Heart right ventricle (tissue), 16 donors: ENCODE data around the gene PAK3. TPM values are rescaled to one million over a fixed set of nuclear protein-coding genes. Genes with fewer than 3 reads are reported as not detected.
A peak's percentile ranks its signal among the peaks of the same experiment; 100 is the strongest.

Experiments
- ATAC-seq, 8 donors: fragments of 200-7000 bp; cut with Tn5 transposase; one replicate each; pipeline ENCODE4 v1.9.1; 2020; ENCODE audit warnings: mild to moderate bottlenecking in 8 of 8, moderate library complexity in 8 of 8, moderate number of reproducible peaks in 1 of 8
- DNase-seq, 2 donors: peaks; one replicate each; pipeline ENCODE4 v3.0.0-alpha.2; 2020
- H3K27ac ChIP-seq, 10 donors: fragments of 200-600 bp; sonication (generic) in 2 of 10; one replicate each; pipeline versions ENCODE4 v1.5.0 to v1.8.0; 2020 to 2022; ENCODE audit warnings: mild to moderate bottlenecking in 3 of 10
- H3K27me3 ChIP-seq, 7 donors: fragments of 200-600 bp; one replicate each; pipeline ENCODE4 v1.8.0; 2021 to 2022; ENCODE audit warnings: mild to moderate bottlenecking in 2 of 7
- H3K36me3 ChIP-seq, 9 donors: fragments of 200-600 bp; sonication (generic) in 1 of 9; one replicate each; pipeline versions ENCODE4 v1.5.0 to v1.8.0; 2020 to 2022; ENCODE audit warnings: mild to moderate bottlenecking in 2 of 9
- H3K4me1 ChIP-seq, 9 donors: fragments of 200-600 bp; sonication (generic) in 1 of 9; one replicate each; pipeline versions ENCODE4 v1.5.0 to v1.8.0; 2020 to 2022; ENCODE audit warnings: mild to moderate bottlenecking in 4 of 9
- H3K4me3 ChIP-seq, 10 donors: fragments of 200-600 bp; sonication (generic) in 2 of 10; one replicate each; pipeline versions ENCODE4 v1.5.0 to v1.8.0; 2020 to 2022; ENCODE audit warnings: mild to moderate bottlenecking in 7 of 10, moderate library complexity in 2 of 10
- H3K9me3 ChIP-seq, 11 donors: fragments of 200-600 bp in 10 of 11; sonication (generic) in 2 of 11; one replicate each; pipeline versions ENCODE4 v1.5.0 to v1.8.0; 2013 to 2022; ENCODE audit warnings: mild to moderate bottlenecking in 2 of 11, control low read depth in 1 of 11, moderate library complexity in 1 of 11
- WGBS, 2 donors: extraction: QIAGEN DNeasy Blood & Tissue Kit; methylation state at CpG; one replicate each; pipeline ENCODE4 v1.1.7; 2013; ENCODE audit warnings: inconsistent platforms in 1 of 2; 5-methylcytosine and 5-hydroxymethylcytosine counted together
- intact Hi-C, 10 donors: fragments of 100-400 bp; cut with DNase I; formaldehyde crosslinking; loops; one replicate each; pipeline versions ENCODE4 v1.11.1 to v1.14.2; 2022
- polyA plus RNA-seq, 2 donors: library from polyadenylated mRNA; stranded (reverse); fragments of 200-250 nt; gene quantifications; one replicate each; pipeline ENCODE4 v1.2.3, GENCODE V29; 2013
- total RNA-seq, 10 donors: library from RNA; stranded (reverse); fragmentation: NEBNext Ultra II Directional in 3 of 10; extraction: Animal tissue kit (Norgen Biotek cat#: 25700) in 3 of 10; gene quantifications; one replicate each; pipeline versions ENCODE4 v1.2.1 to v1.2.4, GENCODE V29; 2021 to 2023
- TF ChIP-seq, protein P1 (sequence below), 9 donors: fragments of 200-600 bp; sonication (generic) in 2 of 9; IDR thresholded peaks; one replicate each; pipeline versions ENCODE4 v1.5.0 to v1.8.0; 2021 to 2022; ENCODE audit warnings: antibody characterized with exemption in 9 of 9, mild to moderate bottlenecking in 5 of 9, moderate library complexity in 1 of 9
- donor health status: Arrhythmogenic right ventricular cardiomyopathy.
- donor health status: ischemic (EF 13 %, LVEDD 7.1; RV severe dilation, severe dysfunction).
- donor health status: healthy with polysubstance abuse.
- donor health status: DM: no; HTN: yes; CAD: no.
- donor health status: DM: no; HTN: no; CAD: no.
- donor health status: ischemic (EF 25% LVEDD 6.9; RV normal size, moderate dysfunction).
- donor health status: ischemic (EF 25% LVEDD 5.7; RV mildly dilated, moderate dysfunction).
- donor health status: healthy.
- donor health status: DM: yes; HTN: yes; CAD: no.
- donor health status: Ischemic cardiomyopathy.
- donor health status: ischemic (EF 35%, LVEDD 5.7; RV mildly dilated, moderate dysfunction).
- donor health status: nonischemic (EF 11% LVEDD 7.7; RV severe dilation, severe dysfunction).
- donor health status: DM: yes; HTN: yes; CAD: no.
- donor health status: PGD.
- donor health status: ischemic (EF 29% LVEDD 5.4; RV normal size, mild dysfunction).
- donor health status: nonischemic (EF 23%, LVEDD 6.1; RV moderate dilation, normal function).

Gene PAK3
- total and polyA plus RNA-seq, 12 donors = under 0.01 to 1.4 (median 0.41) TPM

DNA sequence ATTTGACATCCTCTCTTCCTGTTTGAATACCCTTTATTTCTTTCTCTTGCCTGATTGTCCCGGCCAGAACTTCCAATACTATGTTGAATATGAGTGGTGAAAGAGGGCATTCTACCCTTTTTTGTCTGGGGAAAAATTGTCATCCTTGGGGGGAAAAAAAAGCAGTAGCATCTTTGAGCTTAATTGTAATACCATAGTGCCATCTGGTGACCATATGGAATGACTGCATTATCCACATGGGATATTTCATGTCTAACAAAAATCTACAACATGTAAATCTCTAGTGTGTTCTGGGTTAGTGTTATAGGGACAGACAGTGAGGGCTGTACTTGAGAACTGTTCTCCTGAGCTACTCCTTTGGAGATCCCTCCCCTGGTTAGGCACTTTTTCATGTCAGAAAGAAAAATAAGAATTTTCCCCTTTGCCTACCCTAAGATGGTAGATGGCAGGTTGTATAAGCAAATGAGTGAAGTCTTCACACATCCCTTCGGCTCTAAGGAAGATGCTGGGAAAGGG lies 148.3 kb downstream of the PAK3 start:
- Histone ChIP-seq H3K9me3 (no peaks in the 10 kb centered on the region), H3K27ac (no peak overlapping the region), H3K4me1 (no peaks in the 10 kb centered on the region), H3K4me3 (no peak overlapping the region), H3K27me3 (peaks cover 0 to 66% (median 0%) of the 10 kb centered on the region in 7 donors), H3K36me3 (no peaks in the 10 kb centered on the region)
- ATAC-seq (no peak), DNase-seq (no peak)
- 37% methylated on average over 2 of the region's 2 CpGs for WGBS, 2 donors
- TF ChIP-seq, protein P1, sequence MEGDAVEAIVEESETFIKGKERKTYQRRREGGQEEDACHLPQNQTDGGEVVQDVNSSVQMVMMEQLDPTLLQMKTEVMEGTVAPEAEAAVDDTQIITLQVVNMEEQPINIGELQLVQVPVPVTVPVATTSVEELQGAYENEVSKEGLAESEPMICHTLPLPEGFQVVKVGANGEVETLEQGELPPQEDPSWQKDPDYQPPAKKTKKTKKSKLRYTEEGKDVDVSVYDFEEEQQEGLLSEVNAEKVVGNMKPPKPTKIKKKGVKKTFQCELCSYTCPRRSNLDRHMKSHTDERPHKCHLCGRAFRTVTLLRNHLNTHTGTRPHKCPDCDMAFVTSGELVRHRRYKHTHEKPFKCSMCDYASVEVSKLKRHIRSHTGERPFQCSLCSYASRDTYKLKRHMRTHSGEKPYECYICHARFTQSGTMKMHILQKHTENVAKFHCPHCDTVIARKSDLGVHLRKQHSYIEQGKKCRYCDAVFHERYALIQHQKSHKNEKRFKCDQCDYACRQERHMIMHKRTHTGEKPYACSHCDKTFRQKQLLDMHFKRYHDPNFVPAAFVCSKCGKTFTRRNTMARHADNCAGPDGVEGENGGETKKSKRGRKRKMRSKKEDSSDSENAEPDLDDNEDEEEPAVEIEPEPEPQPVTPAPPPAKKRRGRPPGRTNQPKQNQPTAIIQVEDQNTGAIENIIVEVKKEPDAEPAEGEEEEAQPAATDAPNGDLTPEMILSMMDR (IDR thresholded peaks at IDR 0.05) = peak in 7 of 9 donors; percentile 31 to 54 (median 38)
- intact Hi-C loops = loop anchor here in 3 of 10 donors (5.0 to 10.0 kb wide), 2 partner anchors 392 to 789 kb away; no protein-coding TSS in a partner anchor

DNA sequence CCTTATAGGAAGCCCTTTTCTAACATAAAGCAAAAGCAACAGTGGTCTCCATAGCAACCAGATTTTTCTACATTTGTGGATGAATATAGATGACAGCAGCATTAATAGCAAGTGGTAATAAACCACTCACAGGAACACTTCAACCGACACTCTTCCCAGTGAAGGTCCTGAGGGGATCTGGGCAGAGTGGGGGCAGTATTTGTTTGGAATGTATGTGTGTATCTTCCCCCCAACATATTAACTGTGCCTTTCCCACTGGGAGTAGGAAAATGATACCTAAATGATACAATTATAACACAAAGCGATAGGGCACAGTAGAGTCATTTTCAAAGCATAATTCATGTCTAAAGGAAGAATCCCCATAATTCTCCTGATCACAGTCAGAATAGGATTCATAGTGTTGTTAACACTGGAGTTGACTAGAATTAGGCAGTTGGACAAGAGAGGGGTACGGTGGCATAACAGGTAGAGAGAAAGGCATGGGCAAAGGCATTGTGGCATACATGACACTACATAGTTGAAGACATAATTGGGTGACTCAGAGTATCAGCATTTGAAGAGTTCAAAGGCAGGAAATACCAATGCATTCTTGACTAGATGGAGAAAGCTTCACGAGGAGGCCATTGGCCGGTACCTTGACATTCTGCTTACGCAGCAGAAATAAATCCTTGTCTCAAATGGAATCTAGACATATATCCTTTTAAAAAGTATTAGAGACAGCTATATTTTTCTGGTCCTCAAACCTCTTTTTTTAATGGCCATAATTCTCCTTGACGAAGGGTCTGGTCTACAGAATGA lies 159.1 kb downstream of the PAK3 start:
- DNase-seq (no peak), ATAC-seq (no peak)
- TF ChIP-seq, protein P1 (IDR thresholded peaks at IDR 0.05) = no peak
- WGBS, 2 donors = 76 to 77% methylated on average over 7 of the region's 7 CpGs
- peaks cover 0 to 68% (median 0%) of the 10 kb centered on the region in 7 donors for H3K27me3 ChIP-seq
- H3K9me3 ChIP-seq = no peaks in the 10 kb centered on the region
- intact Hi-C loops = loop anchor here in 1 of 10 donors (10.0 kb wide), 1 partner anchor 800 kb away; no protein-coding TSS in a partner anchor
- no peaks in the 10 kb centered on the region for H3K4me1 ChIP-seq
- no peak overlapping the region for H3K27ac ChIP-seq
- no peaks in the 10 kb centered on the region for H3K36me3 ChIP-seq
- H3K4me3 ChIP-seq = no peak overlapping the region

DNA sequence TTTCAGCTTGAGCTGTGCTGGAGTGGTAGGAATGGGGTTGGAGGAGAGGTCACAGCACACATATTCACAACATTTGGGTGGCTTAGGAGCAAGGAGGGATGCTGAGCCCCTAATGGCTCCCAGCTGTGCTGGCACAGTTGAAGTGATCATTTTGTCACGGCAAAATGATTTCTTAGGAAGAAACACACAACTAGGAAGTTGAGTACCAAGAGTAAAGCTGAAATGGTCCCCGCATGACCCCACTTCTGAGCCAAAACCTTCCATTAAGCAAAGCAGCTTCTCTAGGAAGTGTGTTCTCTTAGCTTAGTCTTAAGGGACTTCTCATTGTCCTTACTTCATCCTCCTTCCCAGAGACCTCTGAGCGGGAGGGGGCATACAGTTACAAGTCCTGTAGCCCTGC lies 161.7 kb downstream of the PAK3 start:
- peak in 1 of 2 donors; percentile 4 for DNase-seq
- Histone ChIP-seq H3K27ac (no peak overlapping the region), H3K36me3 (no peaks in the 10 kb centered on the region), H3K27me3 (peaks cover 0 to 49% (median 0%) of the 10 kb centered on the region in 7 donors), H3K9me3 (no peaks in the 10 kb centered on the region), H3K4me3 (no peak overlapping the region), H3K4me1 (no peaks in the 10 kb centered on the region)
- WGBS, 2 donors = 65 to 75% methylated on average over 3 of the region's 3 CpGs
- intact Hi-C loops = loop anchor here in 1 of 10 donors (10.0 kb wide), 1 partner anchor 803 kb away; no protein-coding TSS in a partner anchor
- peak in 1 of 8 donors; percentile 49 for ATAC-seq
- TF ChIP-seq, protein P1 (IDR thresholded peaks at IDR 0.05) = no peak

DNA sequence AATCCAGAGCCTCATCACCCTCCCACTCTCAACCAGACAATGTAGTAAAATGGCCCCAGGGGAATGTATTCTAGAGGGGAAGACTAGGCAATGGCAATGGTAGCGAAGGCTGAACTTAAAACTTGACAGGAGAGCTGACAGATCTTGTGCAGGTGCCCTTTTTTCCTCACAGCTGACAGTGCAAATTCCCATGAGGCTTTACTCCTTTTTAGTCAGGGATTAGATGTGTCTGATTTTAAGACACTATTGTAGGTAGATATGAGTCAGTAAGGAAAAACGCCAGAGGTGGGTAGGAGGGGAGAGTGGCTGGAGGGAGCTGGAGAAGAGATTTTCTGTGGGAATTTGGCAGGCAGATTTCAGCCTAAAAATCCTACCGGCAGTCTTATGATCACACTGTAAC lies 163.6 kb downstream of the PAK3 start:
- H3K27me3 ChIP-seq = peaks cover 0 to 54% (median 0%) of the 10 kb centered on the region in 7 donors
- H3K27ac ChIP-seq = no peak overlapping the region
- TF ChIP-seq, protein P1 (IDR thresholded peaks at IDR 0.05) = no peak
- H3K9me3 ChIP-seq = no peaks in the 10 kb centered on the region
- no peak for DNase-seq
- 56 to 71% methylated on average over 3 of the region's 3 CpGs for WGBS, 2 donors
- H3K36me3 ChIP-seq = no peaks in the 10 kb centered on the region
- ATAC-seq = no peak
- intact Hi-C loops = loop anchor here in 1 of 10 donors (10.0 kb wide), 1 partner anchor 805 kb away; no protein-coding TSS in a partner anchor
- no peak overlapping the region for H3K4me3 ChIP-seq
- no peaks in the 10 kb centered on the region for H3K4me1 ChIP-seq
